HG03025 (cell line): Measurements from ENCODE around the gene MFSD2B.

Experiments
- ATAC-seq: cut with Tn5 transposase; IDR thresholded peaks from one replicate; pipeline ENCODE4 v1.9.1; 2021; ENCODE audit warnings: mild to moderate bottlenecking, moderate library complexity; ENCODE audit not compliant: unreplicated experiment, low FRiP score

The MFSD2B gene

DNA sequence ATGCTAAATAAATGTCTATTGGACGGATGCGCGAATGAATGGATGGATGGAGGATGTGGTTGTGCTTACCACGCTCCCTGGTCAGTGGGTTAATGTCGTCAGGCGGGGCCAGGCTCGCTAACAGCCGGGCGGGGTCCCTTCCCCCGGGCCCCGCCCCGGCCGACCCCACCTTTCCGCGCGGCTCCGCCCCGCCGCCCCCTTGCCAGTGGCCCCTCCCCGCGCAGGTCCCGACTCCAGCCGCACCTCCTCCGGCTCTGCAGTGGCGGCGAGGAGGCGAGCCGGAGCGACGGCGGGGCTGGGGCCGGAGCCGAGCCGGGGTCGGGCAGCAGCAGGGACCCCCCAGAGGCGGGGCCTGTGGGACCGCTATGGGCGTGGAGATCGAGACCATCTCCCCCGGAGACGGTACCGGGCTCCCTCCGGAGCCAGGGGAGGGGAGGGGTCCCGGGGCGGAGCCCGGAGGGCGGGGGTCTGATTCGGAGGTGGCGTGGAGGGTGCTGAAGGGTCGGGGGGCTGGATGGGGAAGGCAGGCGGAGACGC lies 39.7 kb downstream of the MFSD2B start, which contains the start of gene FKBP1B:
Gene FKBP1B (plus strand): TSS at position 257 of the 537 bp plus-strand sequence. CDS start 109 bp downstream, at position 366.
- no peak for ATAC-seq

DNA sequence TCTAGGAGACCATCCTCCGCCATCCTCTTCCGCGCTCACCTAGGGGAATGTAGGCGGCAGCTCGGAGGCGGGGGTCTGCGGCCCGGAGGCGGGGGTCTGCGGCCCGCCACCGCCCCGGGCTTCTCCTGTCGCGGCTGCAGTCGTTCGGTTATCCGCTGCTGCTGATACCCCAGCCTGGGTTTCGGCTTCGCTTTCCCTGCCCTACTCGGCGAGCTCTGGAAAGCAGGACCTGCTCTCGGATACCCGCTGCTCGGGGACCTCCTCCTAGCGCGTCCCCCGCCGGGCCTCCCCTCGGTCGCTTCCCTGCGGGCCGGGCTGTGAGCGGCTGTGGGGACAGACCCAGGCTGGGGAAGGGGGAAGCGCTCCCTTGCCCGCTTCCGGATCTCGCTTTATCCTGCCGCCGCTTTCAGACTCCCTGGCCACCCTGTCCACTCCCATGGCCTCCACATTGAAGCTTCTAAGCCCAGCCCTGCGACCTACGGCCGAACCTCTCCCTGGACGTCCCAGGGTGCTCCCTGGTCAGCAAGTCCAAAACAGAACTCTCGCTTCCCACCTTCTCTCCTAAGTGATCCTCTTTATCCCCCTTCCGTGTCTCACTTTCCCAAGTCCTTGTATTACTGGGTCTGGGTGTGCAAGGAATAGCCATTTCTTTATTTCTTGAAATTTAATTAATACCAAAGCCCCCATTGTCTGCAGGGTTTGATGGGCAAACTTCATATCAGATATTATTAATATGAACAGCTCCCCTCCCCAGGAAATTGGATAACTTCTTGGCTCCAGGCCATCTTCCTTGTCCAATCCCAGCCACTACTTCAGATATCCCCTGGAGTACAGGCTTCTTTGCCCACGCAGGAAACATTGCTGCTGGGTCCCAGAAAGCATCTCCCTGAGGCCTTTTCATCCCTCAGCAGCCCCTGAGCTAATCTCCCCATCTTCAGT lies 40.4 kb downstream of the MFSD2B start:
- no peak for ATAC-seq

- no peak for ATAC-seq
Measured at GRCh38 chr2:24051833-24052232, 41.9 kb downstream of the MFSD2B start.

DNA sequence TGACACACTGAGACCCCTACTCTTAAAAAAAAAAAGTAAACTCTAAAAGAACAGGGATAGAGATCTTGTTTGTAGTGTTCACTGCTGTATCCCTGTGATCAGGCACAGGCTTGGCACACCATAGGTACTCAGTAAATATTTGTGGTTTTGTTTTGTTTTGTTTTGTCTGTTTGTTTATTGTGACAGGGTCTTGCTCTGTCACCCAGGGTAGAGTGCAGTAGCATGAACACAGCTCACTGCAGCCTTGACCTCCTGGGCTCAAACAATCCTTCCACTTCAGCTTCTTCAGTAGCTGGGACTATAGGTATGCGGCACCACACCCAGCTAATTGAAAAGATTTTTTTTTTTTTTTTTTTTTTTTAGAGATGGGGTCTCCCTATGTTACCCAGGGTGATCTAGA lies 43.1 kb downstream of the MFSD2B start:
- no peak for ATAC-seq

DNA sequence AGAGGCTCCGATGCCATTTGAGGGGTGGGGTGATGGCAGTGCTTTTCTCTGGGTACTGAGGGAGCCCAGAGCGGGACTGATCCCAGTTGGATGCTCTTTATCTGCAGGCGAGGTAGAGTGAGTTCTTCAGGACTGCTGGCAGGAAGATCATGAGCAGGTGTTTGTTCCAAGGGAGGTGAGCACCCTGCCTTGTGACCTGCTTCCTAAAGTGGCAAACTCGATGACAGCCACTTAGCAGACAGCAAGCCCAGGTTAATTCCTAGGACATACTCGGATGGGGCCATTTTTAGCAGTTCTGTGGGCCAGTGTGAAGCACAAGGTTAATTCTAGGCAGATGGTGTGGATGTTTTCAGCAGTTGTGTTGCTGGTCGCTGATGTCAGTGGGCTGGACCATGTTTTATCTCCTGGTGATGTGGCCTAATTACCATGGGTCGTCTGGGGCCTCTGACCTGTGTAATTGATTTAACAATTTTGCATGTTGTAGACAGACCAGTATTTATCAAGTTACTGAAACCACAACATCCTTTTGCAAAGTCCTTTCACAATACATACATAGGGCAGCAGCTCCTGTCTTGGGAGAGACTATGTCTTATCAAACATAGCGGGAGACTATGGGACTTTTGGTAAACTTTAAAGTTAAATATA lies 44.6 kb downstream of the MFSD2B start:
- no peak for ATAC-seq

DNA sequence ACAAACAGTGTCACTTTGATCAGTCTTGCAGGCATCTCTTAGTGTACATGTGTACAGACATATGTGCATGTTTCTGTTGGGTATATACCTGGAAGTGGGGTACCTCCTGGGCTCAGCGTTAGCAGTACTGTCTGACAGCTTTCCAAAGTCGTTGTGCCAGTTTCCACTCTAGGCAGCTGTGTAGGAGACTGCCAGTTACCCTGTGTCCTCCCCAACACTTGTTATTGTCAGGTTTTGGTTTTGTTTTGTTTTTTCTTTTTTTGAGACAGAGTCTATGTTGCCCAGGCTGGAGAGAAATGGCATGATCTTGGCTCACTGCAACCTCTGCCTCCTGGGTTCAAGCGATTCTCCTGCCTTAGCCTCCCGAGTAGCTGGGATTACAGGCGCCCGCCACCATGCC lies 45.9 kb downstream of the MFSD2B start:
- ATAC-seq = no peak

DNA sequence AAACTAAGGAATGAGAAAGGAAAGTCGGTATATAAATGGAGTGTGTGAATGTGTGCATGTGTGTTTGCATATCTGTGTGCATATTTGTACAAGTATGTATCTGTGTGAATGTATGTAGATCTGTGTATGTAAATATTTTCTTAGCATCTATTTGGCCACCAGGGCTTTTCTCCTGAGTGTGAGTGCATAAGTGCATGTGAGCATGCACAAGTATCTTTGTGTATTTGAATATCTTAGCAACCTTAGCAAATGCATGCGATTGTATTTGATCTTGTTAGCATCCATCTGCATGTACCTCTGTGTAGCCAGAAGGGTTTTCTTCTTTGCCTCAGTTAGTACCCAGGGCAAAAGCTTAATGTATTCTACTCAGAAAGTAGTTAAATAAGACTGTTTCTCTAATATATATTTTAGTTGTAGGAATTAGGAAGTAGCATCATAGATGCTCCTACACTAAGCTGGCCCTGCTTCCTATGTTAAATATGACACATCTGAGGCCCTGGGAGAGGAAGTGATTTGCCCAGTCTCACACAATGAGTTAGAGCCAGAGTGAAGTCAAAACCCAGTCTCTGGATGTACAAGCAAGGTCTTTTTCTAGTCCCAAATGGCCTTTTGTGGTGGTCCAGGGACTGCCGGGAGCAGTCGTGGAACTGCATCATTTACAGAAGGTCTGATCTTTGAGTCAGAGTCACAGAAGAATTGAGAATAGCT lies 48.8 kb downstream of the MFSD2B start:
- ATAC-seq = no peak

DNA sequence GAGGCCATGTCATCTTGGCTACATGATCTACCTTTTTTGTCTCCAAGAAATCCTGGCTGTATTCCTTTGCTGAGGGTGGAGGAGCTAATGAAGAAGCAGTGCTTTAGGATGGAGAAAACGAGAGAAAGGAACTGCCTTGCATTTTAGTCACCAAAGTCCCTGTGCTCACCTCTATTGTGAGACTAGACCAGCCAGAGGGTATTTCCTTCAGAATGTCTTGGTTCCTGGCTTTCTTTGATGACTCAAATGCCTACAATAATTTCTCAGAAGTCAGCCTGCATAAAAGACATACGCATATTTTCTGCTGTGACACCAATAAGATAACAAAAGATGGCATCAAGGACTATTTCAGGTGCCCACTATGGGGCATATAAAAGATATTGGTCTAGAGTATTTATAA lies 55.5 kb downstream of the MFSD2B start:
- ATAC-seq = no peak

DNA sequence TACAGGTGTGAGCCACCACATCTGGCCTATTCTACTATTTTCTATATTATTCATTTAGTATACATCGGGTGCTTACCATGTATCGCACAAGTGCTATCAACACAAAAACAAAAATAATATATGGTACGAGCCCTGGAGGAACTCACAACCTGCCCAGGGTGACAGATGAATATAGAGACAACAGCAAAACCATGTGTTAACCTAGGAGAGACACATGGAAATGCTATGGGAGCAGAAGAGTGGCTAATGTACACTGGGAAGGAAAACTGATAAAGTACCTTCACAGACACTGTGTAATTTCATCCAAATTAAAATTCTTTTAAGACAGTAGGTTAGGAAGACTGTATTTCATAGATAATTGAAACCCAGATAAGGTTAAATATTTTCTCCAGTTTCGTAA lies 62.4 kb downstream of the MFSD2B start:
- no peak for ATAC-seq

DNA sequence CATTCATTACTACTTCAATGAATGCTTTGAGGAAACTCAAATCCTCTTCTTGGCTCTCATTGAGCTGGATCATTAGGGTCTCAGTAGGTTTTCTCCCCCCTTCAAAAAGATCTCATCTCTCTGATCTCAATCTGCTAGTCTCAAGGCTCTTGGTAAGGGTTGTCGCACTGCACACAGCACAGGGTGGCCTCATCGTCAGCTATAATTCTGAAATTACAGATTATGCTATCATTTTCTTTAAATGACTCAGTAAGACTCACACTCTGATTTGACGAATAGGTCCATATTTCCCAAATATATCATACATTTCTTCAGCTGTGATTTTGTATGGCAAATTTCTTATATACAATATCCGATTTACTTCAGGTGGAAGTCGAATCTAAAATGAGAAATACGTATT lies 63.9 kb downstream of the MFSD2B start:
- no peak for ATAC-seq

DNA sequence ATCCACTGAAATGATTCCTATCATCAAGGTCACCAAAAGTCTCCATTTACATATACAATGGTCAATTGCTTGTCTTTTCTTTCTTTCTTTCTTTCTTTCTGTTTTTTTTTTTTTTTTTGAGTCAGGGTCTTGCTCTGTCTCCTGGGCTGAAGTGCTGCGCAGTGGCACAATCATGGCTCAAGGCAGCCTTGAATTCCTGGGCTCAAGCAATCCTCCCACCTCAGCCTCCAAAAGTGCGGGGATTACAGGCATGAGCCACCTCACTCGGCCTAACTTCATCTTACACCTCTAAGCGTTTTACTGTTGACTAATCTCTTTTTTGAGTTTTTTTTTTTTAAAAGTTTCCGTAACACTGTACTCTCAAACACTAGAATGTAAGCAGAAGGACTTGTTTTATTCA lies 65.4 kb downstream of the MFSD2B start:
- ATAC-seq = no peak
